HepG2 (cell line): ENCODE measurements around the gene HMBS. TPM values are rescaled to one million over a fixed set of nuclear protein-coding genes. Genes with fewer than 3 reads are reported as not detected.
A peak's percentile ranks its signal among the peaks of the same experiment; 100 is the strongest.

Experiments used
- ASH2L ChIP-seq: fragments of 300-600, 200-600 bp; sonication (generic); IDR thresholded peaks from 2 replicates; pipeline ENCODE4 v1.7.0; 2017; ENCODE audit warnings: low read depth, mild to moderate bottlenecking, moderate library complexity, mixed read lengths, low read length; ENCODE audit not compliant: insufficient read length
- CEBPB ChIP-seq: IDR thresholded peaks from 2 replicates; pipeline ENCODE4 v1.6.1; 2011; ENCODE audit warnings: low read depth, low read length, improper control_type of control experiment, borderline replicate concordance
- CHD2 ChIP-seq: IDR thresholded peaks from 2 replicates; pipeline ENCODE4 v1.6.1; 2011; ENCODE audit warnings: low read depth, low read length, improper control_type of control experiment
- GATAD1 ChIP-seq: IDR thresholded peaks from 2 replicates; pipeline ENCODE4 v1.6.1; 2016; ENCODE audit warnings: missing genetic modification reagents, missing compliant biosample characterization
- GATAD2A ChIP-seq: IDR thresholded peaks from 2 replicates; pipeline ENCODE4 v1.6.1; 2016
- GPN1 ChIP-seq: sonication (generic); formaldehyde crosslinking; IDR thresholded peaks from 2 replicates; pipeline ENCODE4 v1.5.1; 2020; ENCODE audit warnings: missing genetic modification reagents, borderline replicate concordance
- HDAC6 ChIP-seq: fragments of 200-600 bp; sonication (generic); IDR thresholded peaks from 2 replicates; pipeline ENCODE4 v1.7.0; 2017; ENCODE audit warnings: mild to moderate bottlenecking, antibody characterized with exemption, low read length, low read depth
- HES4 ChIP-seq: sonication (generic); formaldehyde crosslinking; IDR thresholded peaks from 2 replicates; pipeline ENCODE4 v1.9.0; 2021; ENCODE audit warnings: mild to moderate bottlenecking, missing genetic modification reagents, borderline replicate concordance
- JUNB ChIP-seq: sonication (generic); formaldehyde crosslinking; IDR thresholded peaks from 2 replicates; pipeline ENCODE4 v1.8.0; 2022; ENCODE audit warnings: missing genetic modification reagents, mild to moderate bottlenecking, borderline replicate concordance
- MAFF ChIP-seq: IDR thresholded peaks from 2 replicates; pipeline ENCODE4 v1.6.1; 2011; ENCODE audit warnings: low read depth, low read length, improper control_type of control experiment
- MIER2 ChIP-seq: IDR thresholded peaks from 2 replicates; pipeline ENCODE4 v1.6.1; 2016; ENCODE audit warnings: missing biosample characterization, missing genetic modification reagents
- NFIC ChIP-seq: IDR thresholded peaks from 2 replicates; pipeline ENCODE4 v1.6.1; 2012; ENCODE audit warnings: mild to moderate bottlenecking, low read length, inconsistent platforms
- RXRA ChIP-seq: sonication (generic); formaldehyde crosslinking; IDR thresholded peaks from 2 replicates; pipeline ENCODE4 v1.5.1; 2020; ENCODE audit warnings: missing genetic modification reagents
- SAP130 ChIP-seq: IDR thresholded peaks from 2 replicates; pipeline ENCODE4 v1.6.1; 2016; ENCODE audit warnings: low read depth
- SIX1 ChIP-seq: sonication (generic); formaldehyde crosslinking; IDR thresholded peaks from 2 replicates; pipeline ENCODE4 v1.4.0; 2020; ENCODE audit warnings: missing genetic modification reagents, borderline replicate concordance
- SNAPC2 ChIP-seq: sonication (generic); formaldehyde crosslinking; IDR thresholded peaks from 2 replicates; pipeline ENCODE4 v1.8.1; 2022; ENCODE audit warnings: mild to moderate bottlenecking, missing genetic modification reagents
- ZNF205 ChIP-seq: IDR thresholded peaks from 2 replicates; pipeline ENCODE4 v1.6.1; 2018; ENCODE audit warnings: missing biosample characterization, missing genetic modification reagents
- ZNF30 ChIP-seq: sonication (generic); formaldehyde crosslinking; IDR thresholded peaks from 2 replicates; pipeline ENCODE4 v1.5.0; 2020; ENCODE audit warnings: mild to moderate bottlenecking, missing genetic modification reagents
- ZNF383 ChIP-seq: sonication (generic); formaldehyde crosslinking; IDR thresholded peaks from 2 replicates; pipeline ENCODE4 v1.4.0; 2020; ENCODE audit warnings: missing genetic modification reagents, mild to moderate bottlenecking, borderline replicate concordance
- ZNF510 ChIP-seq: sonication (generic); formaldehyde crosslinking; IDR thresholded peaks from 2 replicates; pipeline ENCODE4 v1.4.0; 2020; ENCODE audit warnings: low read depth, mild to moderate bottlenecking, missing genetic modification reagents
- ZNF570 ChIP-seq: sonication (generic); formaldehyde crosslinking; IDR thresholded peaks from 2 replicates; pipeline ENCODE4 v1.4.0; 2020; ENCODE audit warnings: mild to moderate bottlenecking, missing genetic modification reagents, borderline replicate concordance
- polyA plus RNA-seq, 8 experiments: library from polyadenylated mRNA; depleted of rRNA in 3 of 8; stranded (reverse) in 7 of 8; unstranded in 1 of 8; fragments of >200 nt; fragmentation: Illumina TruSeq in 4 of 8; extraction: Trizol in 4 of 8; gene quantifications; 2 replicates each; pipeline versions ENCODE4 v1.2.1 to v1.2.3, GENCODE V29; 2011 to 2016; ENCODE audit warnings: low read depth in 4 of 8, missing spikeins in 1 of 8, mixed read lengths in 1 of 8; ENCODE audit not compliant: insufficient read depth in 1 of 8
- total RNA-seq, 5 experiments: library from RNA; depleted of rRNA; stranded (reverse); fragments of >200 nt; fragmentation: Illumina TruSeq; extraction: Trizol; gene quantifications; 2 replicates each; pipeline ENCODE4 v1.2.3, GENCODE V29; 2016; ENCODE audit warnings: low read depth in 1 of 5
- TF ChIP-seq, protein P1 (sequence below): sonication (generic); formaldehyde crosslinking; conservative IDR thresholded peaks from 2 replicates; pipeline ENCODE4 v1.4.0; 2020; ENCODE audit warnings: mild to moderate bottlenecking, missing genetic modification reagents, moderate library complexity
- TF ChIP-seq, protein P2 (sequence below): IDR thresholded peaks from 2 replicates; pipeline ENCODE4 v1.6.1; 2016; ENCODE audit warnings: mild to moderate bottlenecking
- TF ChIP-seq, protein P3 (sequence below): sonication (generic); formaldehyde crosslinking; IDR thresholded peaks from 2 replicates; pipeline ENCODE4 v1.5.0; 2020; ENCODE audit warnings: mild to moderate bottlenecking, missing genetic modification reagents

Gene HMBS
- total and polyA plus RNA-seq, 2 of the 13 experiments (the other 11 are each of a cell fraction or from before 2014, with no cell fraction given) = 9.4 to 46.9 TPM

DNA sequence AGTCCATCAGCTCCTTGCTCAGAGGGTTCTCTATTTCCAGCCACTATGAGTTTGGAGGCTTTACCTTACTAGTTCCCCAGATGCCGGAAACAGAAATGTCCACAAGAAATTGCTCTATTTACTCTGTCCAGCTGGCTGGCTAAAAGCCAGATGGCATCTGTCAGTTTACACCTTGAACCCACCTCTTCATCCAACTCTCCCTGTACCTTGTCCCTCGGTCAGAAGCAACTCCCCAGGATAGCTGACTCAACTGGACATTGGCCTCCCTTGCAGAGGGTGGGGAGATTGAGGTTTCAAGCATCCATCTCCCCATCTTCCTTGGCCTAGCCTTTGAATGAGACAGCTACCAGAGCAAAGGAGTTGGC, 24.2 kb downstream of the HMBS start (continued):
- TF ChIP-seq, protein P1, sequence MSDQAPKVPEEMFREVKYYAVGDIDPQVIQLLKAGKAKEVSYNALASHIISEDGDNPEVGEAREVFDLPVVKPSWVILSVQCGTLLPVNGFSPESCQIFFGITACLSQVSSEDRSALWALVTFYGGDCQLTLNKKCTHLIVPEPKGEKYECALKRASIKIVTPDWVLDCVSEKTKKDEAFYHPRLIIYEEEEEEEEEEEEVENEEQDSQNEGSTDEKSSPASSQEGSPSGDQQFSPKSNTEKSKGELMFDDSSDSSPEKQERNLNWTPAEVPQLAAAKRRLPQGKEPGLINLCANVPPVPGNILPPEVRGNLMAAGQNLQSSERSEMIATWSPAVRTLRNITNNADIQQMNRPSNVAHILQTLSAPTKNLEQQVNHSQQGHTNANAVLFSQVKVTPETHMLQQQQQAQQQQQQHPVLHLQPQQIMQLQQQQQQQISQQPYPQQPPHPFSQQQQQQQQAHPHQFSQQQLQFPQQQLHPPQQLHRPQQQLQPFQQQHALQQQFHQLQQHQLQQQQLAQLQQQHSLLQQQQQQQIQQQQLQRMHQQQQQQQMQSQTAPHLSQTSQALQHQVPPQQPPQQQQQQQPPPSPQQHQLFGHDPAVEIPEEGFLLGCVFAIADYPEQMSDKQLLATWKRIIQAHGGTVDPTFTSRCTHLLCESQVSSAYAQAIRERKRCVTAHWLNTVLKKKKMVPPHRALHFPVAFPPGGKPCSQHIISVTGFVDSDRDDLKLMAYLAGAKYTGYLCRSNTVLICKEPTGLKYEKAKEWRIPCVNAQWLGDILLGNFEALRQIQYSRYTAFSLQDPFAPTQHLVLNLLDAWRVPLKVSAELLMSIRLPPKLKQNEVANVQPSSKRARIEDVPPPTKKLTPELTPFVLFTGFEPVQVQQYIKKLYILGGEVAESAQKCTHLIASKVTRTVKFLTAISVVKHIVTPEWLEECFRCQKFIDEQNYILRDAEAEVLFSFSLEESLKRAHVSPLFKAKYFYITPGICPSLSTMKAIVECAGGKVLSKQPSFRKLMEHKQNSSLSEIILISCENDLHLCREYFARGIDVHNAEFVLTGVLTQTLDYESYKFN (CRISPR knock-in tag) = peak; percentile 78
- no peak for TF ChIP-seq GPN1 (CRISPR knock-in tag)
- no peak for TF ChIP-seq ZNF510 (CRISPR knock-in tag)
- peak; percentile 88 for TF ChIP-seq NFIC
- TF ChIP-seq ZNF30 (CRISPR knock-in tag) = no peak
- peak; percentile 80 for TF ChIP-seq SAP130 (CRISPR knock-in tag)
- no peak for TF ChIP-seq JUNB (CRISPR knock-in tag)
- TF ChIP-seq HDAC6 = no peak
- TF ChIP-seq CEBPB = no peak
- no peak for TF ChIP-seq CHD2
- no peak for TF ChIP-seq ZNF570 (CRISPR knock-in tag)
- TF ChIP-seq ASH2L = peak; percentile 22
- TF ChIP-seq ZNF205 (CRISPR knock-in tag) = peak; percentile 45; the same call in 1 of the 2 replicates
- TF ChIP-seq HES4 = no peak
- TF ChIP-seq ZNF383 (CRISPR knock-in tag) = no peak
- TF ChIP-seq, protein P2, sequence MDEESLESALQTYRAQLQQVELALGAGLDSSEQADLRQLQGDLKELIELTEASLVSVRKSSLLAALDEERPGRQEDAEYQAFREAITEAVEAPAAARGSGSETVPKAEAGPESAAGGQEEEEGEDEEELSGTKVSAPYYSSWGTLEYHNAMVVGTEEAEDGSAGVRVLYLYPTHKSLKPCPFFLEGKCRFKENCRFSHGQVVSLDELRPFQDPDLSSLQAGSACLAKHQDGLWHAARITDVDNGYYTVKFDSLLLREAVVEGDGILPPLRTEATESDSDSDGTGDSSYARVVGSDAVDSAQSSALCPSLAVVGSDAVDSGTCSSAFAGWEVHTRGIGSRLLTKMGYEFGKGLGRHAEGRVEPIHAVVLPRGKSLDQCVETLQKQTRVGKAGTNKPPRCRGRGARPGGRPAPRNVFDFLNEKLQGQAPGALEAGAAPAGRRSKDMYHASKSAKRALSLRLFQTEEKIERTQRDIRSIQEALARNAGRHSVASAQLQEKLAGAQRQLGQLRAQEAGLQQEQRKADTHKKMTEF (CRISPR knock-in tag) = no peak
- TF ChIP-seq MIER2 (CRISPR knock-in tag) = no peak
- TF ChIP-seq RXRA (CRISPR knock-in tag) = no peak
- TF ChIP-seq GATAD2A = no peak; the same call in 1 of the 2 replicates
- TF ChIP-seq, protein P3, sequence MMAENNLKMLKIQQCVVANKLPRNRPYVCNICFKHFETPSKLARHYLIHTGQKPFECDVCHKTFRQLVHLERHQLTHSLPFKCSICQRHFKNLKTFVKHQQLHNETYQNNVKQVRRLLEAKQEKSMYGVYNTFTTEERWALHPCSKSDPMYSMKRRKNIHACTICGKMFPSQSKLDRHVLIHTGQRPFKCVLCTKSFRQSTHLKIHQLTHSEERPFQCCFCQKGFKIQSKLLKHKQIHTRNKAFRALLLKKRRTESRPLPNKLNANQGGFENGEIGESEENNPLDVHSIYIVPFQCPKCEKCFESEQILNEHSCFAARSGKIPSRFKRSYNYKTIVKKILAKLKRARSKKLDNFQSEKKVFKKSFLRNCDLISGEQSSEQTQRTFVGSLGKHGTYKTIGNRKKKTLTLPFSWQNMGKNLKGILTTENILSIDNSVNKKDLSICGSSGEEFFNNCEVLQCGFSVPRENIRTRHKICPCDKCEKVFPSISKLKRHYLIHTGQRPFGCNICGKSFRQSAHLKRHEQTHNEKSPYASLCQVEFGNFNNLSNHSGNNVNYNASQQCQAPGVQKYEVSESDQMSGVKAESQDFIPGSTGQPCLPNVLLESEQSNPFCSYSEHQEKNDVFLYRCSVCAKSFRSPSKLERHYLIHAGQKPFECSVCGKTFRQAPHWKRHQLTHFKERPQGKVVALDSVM (CRISPR knock-in tag) = 0 out of 2 replicates have a peak, but pooled peaks have one; percentile 25
- TF ChIP-seq MAFF = peak; percentile 47
- no peak for TF ChIP-seq GATAD1 (CRISPR knock-in tag)
- TF ChIP-seq SIX1 (CRISPR knock-in tag) = no peak
- no peak for TF ChIP-seq SNAPC2
